Measurements from ENCODE around the gene PFDN1.
"Not testable (repeated sequence)": the region's sequence is repeated elsewhere in the genome, so short reads cannot be mapped to it uniquely, and the experiment has no call there.

Gene PFDN1, protein sequence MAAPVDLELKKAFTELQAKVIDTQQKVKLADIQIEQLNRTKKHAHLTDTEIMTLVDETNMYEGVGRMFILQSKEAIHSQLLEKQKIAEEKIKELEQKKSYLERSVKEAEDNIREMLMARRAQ

DNA sequence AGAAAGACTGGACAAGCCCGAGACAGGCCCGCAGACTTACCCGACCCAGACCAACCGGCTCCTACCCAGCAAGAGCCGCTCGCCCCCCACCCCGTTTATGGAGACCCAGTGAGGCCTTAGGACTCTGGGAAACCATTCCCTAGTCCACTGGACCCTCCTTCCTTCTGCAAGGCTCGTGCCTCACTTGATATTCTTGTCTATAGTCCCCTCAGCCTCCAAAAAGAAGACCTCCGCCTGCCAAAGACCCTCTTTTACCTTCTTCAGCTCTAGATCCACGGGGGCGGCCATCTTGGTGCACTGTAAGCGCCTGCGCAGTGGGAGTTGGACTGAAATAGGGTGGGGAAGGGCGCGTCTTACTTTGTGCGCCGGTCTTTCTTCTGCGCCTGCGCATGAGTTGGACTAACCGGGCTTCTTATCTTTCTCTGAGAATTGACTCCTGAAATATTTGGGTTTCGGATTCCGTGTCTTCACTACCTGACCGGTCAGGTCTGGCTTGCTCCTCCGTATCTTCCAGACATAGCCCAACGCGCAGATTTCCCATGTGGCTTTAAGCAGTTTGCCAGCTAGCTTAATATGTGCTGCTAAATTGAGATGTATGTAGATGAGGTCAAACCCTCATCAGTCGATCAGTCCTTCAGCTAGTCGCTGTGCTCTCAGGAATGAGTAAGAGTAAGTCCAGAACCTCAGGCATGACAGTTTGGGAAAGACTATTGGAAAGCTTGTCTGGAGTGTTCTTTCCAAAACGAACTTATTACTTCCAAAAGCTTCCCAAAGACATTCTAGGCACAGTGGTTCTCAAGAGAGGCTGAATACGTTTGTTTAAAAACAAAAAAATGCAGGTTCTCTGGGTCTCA is at the start of gene PFDN1:
Gene PFDN1 (minus strand): TSS at position 316 of the 854 bp plus-strand sequence. CDS start 28 bp downstream, at position 288.
- peak; percentile 97 for DNase-seq (ENCODE audit: low read depth, low spot score)

DNA sequence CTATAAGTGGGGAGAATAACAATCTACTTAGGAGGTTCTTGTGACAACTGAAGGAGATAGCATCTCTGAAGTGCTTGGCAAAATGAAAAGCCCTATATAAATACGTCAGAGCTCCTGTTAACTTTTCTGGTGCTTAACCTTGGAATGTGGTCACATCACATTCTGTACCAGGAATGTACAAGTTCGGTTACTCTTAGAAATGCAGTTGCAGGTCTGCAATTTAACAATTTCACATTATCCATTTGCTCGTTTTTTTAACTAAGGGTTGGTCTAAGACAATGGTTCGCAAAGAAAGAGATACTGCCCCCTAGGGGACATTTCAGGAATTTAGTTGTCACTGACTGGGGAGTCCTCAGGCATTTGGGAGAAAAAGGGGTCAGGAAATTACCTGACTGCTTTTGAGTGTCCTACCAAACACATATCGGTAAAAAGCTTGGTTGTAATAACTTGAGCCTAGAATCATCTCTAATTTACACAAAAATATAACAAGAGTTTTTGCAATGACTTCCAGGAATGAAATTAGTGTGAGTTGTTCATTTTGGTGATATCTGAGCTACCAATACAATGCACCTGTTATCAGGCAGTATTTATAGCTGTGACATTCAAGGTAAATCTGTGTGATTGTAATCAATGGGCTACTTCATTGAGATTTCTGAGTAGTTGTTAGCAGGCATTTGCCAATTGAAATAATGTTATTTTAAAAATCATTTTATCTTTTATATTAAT is 48.9 kb upstream of the PFDN1 start:
- DNase-seq (ENCODE audit: low read depth, low spot score), result peak; percentile 85

DNA sequence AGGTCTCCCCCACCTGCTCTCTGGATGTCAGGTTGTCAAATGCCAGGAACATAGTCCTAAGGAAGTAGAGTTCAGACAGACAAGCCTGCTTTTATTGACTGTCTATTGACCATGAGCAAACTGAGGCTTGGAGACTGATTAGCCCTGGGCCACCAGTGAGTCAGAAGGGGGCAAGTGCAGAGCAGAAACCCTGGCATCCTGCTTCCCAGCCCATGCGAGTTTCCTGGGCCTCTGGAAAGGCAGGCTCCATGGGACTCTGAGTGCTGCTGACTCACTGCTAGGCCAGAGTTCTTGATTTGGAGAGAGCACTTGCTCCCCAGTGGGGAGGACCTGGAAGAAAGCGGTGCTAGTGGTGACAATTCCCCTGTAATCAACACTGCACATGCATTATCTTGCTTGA is 46.3 kb upstream of the PFDN1 start:
- DNase-seq (ENCODE audit: low read depth, low spot score), result no peak

DNA sequence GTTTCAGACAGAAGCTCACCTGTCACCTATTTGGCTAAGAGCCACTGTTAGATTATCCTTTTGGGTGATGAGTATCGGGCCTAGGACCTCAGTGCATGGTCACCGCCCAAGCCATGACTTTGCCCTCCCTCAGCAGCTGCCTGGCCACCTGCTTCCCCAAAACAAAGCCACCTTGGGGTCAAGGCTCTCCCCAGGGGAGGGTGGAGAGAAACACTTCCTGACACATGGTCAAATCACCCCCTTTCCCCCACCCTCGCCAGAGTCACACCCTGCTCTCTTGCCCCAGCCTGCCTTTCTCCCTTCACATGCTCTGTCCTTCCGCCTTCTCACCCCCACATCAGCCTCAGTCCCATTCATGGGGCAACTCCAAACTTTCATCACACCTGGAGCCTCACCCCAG is 45.2 kb upstream of the PFDN1 start:
- no peak for DNase-seq (ENCODE audit: low read depth, low spot score)

DNA sequence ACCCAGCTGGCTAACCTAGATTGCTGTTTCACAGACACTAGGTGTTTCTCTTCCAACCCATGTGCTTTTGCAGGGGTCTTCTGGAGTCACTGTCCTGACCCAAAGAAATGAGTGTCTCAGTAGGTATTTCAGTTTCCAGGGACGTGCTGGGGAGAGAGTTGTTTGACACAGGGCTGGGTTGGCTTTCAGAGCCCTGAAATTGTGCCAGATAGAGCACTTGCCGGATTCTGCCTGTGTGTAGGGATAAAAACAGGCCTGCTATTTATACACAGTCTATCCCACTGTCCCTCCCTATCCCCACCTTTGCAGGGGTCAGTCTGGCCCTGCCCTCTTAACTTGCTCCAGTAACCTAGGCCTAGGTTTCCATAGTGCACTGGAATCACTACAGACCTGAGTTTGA is 44.5 kb upstream of the PFDN1 start:
- DNase-seq (ENCODE audit: low read depth, low spot score), result no peak

DNA sequence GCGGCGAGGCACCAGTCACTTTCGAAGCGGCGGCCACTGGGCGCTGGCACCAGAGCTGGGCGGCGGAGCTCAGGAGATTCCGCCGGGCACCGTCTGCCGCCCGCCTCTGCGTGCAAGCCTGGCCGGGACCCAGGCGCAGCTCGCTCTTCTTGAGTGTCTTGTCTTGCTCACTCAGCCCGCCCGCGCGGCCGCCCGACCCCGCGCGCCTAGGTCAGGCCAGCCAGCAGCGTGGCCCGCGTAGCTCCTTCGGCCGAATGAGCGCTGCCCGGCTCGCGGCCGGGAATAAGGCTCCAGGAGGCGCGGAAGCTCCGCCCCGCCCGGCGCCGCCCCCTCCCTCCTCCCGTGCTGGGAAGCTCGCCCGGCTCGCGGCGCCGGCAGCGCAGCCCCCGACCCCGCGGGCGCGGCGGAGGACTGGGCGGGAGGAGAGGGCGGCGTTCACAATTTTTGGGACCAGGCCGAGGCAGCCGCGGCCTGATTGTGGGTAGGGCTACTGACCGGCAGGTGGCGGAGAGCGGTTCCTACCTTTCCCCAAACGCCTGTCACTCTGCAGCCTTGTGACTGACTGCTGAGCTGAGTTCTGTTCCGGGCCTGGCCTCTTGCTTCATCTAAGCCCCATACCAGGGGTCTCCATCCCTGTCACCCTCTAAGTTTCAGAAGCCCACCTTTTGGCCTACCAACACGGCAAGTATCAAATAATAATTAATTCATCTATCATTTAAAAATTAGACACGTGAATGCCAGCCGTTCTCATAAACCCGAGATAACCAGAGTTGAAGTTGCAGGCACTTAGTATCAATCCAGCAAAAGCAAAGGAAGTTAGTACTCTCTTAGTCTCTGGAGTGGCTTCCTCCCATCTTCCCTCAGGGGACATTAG is 43.7 kb upstream of the PFDN1 start, which contains the start of gene HBEGF:
Gene HBEGF (minus strand): TSS at position 256 of the 874 bp plus-strand sequence. CDS start 275 bp downstream, outside the sequence.
- DNase-seq (ENCODE audit: low read depth, low spot score), result peak; percentile 91

DNA sequence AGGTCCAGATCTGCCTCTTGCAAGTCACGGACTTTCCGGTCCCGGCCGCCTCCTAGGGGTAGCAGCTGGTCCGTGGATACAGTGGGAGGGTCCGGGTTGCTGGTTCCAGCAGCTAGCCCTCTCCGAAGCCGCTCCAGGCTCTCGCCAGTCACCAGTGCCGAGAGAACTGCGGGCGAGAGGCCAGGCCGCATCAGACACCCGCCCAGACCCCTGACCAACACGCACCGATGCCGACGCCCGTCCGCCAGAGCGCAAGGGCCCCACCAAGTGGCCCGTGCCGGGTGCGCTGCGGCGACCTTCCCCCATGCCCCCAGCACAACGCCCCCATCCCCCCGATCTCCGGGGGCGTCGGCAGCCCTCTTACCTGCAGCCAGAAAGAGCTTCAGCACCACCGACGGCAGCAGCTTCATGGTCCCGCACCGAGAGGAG is 43.0 kb upstream of the PFDN1 start:
- DNase-seq (ENCODE audit: low read depth, low spot score), result peak; percentile 89

DNA sequence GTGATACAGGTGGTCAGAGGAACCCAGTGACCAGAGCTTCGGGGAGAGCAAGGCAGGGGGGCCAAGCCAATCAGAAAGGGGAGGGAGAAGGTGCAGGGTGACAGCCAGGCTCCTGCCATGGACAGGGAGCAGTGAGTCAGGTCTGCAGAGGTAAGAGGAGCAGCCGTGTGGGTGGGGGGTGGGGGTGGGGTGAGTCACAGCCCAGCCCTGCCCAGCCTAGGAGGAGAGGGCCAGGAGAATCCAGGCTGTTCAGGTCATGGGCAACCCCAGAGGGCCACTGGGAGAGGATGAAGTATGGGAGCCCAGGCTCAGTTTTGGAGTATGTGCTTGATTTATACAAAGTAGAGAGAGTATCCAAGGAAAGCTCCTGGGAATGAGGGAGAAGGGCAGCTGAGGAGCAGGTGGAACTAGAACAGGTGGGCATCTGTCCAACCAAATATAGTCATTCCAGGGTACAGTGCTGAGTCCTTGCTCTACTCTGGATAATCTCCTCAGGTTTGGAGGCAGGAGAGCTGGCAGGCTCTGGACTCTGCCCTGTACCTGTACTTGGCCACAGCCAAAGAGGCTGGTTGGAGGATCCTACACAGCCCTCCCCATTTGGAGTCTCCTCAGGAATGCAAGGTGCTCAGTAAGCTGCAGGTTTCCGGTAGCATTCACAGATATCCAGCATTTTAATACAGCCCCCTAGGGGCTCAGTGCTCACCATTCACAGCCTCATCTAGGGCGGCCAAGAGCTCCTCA is 42.0 kb upstream of the PFDN1 start:
- peak; percentile 68 for DNase-seq (ENCODE audit: low read depth, low spot score)

DNA sequence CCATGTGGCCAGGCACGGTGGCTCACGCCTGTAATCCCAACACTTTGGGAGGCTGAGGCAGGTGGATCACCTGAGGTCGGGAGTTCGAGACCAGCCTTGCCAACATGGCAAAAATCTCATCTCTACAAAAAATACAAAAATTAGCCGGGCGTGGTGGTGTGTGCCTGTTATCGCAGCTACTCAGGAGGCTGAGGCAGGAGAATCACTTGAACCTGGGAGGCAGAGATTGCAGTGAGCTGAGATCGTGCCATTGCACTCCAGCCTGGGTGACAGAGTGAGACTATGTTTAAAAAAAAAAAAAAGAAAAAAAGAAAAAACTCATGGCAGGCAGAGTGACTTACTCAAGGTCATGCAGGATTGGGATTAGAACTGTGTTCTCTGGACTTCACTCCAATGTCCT is 40.9 kb upstream of the PFDN1 start:
- DNase-seq (ENCODE audit: low read depth, low spot score), result not testable (repeated sequence)

DNA sequence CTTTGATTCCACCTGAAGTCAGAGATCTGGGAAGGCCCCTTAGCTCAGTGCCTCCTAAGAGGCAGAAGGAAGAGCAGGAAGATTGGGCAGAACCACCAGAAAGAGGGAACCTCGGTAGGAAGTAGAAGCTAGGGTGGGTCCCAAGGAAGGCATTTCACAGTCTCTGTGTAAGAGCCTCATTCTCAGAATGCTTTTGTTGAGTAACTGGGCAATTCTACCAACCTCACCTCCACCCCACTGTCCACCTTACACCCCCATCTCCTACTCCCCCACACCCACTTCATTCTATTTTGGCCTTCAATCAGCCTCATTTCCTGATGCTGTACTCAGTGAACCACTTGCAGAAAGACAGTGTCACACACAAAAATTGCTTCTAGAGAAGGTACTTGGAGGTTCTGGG is 40.0 kb upstream of the PFDN1 start:
- DNase-seq (ENCODE audit: low read depth, low spot score), result no peak

DNA sequence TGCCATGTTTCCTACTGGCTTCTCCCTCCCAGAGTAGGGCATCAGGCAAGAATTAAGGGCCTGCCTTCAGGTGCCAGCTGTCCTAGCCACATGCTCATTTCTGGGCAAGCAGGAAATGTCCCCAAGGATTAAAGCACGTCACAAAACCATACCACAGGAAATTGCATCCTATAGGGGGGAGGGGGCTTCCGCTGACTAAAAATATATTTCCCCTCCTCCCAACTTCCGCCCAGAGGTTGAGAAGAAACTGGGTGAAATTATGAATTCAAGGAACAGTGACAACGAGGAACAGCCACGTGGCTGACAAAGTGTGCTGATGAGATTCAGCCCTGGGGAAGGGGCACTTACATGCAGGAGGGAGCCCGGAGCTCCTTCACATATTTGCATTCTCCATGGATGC is 39.4 kb upstream of the PFDN1 start:
- no peak for DNase-seq (ENCODE audit: low read depth, low spot score)

DNA sequence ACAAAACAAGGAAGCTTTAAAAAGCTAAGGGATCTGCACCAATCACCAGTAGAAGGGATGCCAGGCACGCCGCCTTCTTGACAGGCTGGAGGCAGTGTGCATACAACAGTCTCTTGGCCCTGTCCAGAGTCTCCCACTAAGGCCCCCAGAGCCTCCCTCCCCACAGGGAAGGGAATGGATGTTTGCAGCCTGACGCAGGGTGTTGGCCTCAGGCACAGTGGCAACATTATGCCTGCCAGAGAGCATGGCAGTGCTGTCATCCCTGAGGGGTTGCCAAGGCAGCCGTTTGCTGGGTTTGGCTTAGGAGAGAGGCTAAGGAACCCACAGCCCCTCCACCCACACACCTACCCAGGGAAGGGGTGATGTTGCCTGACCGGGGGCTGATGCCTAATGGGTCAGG is 38.7 kb upstream of the PFDN1 start:
- DNase-seq (ENCODE audit: low read depth, low spot score), result peak; percentile 73

DNA sequence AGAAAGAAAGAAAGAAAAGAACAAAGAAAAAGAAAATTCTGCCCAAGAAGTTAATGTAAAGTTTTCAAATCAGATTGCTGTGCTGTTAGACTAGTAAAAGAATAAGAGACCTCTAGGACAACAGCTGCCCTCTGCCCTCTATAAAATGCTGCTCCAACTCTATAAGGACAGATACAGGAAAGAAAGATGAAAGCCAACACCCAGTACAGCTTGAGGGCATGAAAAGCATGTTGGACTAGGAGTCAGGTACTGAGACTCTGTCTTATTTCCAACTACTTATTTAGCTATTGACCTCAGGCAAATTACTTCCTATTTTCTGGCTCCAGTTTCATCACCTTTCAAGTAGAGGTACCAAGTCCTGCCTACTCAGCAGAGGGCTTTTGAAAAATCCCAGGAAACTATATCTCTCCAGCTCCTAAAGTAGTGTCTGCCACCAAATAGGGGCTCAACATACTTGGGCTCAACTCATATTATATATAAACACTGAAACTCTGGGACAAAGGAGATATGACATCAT is 37.8 kb upstream of the PFDN1 start:
- DNase-seq (ENCODE audit: low read depth, low spot score), result no peak

DNA sequence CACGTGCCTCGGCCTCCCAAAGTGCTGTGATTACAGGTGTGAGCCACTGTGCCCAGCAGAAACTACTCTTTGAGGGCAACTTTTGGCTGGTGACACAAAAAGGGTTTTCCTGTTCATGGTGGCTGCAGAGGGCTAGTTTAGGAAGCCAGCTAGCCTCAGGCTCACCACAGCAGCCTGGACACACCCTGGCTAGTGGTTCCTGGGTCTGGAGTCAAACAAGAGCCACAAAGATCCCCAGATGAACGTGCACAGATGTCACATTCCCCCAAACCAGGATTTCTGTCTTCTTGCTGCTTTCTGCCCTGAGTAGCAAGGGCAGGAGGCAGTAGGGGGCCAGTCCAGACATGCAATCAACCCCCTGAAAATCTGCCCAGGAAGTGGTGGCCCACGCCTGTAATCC is 36.7 kb upstream of the PFDN1 start:
- DNase-seq (ENCODE audit: low read depth, low spot score), result no peak

DNA sequence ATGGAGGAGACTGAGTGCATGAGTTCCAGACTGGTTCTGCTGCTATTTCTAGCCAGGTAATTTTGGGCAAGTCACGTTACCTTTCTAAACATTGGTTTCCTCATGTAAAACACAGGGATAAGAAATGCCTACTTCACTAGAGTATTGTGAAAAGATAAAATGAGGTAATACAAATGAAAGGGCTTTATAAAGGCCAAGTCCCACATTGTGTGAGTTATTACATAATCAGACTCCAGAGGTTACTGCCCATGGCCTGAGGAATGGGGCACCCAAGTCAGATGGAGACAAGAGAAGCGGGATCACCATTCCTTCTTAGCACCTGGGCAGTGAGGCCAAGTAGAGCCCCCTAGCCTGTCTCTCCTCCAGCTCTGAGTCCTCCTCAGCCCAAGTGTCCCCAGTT is 36.0 kb upstream of the PFDN1 start:
- no peak for DNase-seq (ENCODE audit: low read depth, low spot score)

DNA sequence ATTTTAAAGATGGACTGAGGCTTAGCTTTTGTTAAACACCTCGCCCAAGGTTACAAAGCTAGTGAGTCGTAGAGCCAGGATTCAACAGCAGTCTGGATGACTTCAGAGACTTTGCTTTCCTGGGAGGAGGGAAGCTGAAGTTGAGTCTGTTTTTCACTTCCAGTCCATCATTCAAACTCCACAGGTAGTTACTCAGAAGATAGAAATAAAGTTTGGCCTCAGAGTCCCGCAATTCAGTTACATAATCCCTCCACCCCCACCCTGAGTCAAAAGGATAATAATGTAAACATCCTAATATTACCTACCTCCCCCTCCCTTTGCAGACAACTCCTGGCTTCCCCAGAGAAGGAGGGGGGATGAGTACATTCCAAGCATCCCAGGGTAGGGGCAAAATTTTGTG is 35.4 kb upstream of the PFDN1 start:
- DNase-seq (ENCODE audit: low read depth, low spot score), result peak; percentile 20

DNA sequence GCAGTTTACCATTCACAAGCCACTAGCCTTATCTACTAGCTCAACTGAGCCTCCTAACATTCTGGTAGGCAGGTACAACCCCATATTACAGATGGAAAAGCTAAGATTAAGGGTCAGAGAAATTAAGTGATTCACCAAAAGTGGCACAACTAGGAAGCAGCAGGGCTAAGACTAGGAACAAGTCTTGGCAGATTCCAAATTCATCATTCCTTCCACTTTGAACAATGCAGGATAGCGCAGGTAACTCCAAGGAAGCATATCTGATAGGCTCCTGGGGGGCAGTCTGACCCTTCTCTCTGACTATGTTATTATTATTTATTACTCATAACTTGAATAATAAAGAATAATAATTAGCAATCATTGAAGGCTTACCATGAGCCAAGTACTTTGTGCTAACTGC is 35.0 kb upstream of the PFDN1 start:
- DNase-seq (ENCODE audit: low read depth, low spot score), result no peak

DNA sequence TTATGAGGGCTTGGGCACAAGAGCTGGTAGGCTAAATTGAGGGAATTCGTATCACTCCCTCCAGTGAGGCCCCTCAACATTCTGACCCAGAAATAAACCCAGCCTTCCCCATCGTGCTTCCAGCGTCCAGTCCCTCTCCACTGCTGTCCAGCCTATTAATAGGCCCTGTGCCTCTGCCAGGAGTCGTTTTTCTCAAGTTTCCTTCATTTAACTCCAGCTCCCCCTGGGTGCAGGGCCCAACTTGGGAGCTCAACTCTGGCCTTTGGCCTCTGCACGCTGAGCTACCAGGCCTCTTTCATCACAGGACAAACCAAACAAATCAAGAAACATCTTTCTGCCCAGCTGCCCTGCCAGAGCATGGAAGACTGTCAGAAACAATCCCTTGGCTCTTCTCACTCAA is 33.5 kb upstream of the PFDN1 start:
- no peak for DNase-seq (ENCODE audit: low read depth, low spot score)

DNA sequence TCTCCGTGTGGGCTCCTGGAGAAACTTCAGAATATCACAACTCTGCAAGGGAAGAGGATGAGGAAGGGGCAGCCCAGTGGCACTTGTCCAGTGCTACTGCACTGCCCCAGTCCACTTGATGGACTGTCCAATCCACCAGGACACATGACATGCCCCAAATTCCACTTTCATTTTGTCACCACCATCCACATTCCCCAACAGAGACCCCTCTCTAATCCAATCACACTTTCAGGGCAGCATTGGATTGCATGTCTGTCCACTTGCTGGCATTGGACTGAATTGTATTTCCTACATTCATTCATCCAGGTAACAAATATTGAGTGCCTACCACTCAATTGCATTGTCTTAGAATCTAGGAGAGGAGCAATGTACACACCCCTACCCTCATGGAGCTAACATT is 28.7 kb upstream of the PFDN1 start:
- no peak for DNase-seq (ENCODE audit: low read depth, low spot score)

DNA sequence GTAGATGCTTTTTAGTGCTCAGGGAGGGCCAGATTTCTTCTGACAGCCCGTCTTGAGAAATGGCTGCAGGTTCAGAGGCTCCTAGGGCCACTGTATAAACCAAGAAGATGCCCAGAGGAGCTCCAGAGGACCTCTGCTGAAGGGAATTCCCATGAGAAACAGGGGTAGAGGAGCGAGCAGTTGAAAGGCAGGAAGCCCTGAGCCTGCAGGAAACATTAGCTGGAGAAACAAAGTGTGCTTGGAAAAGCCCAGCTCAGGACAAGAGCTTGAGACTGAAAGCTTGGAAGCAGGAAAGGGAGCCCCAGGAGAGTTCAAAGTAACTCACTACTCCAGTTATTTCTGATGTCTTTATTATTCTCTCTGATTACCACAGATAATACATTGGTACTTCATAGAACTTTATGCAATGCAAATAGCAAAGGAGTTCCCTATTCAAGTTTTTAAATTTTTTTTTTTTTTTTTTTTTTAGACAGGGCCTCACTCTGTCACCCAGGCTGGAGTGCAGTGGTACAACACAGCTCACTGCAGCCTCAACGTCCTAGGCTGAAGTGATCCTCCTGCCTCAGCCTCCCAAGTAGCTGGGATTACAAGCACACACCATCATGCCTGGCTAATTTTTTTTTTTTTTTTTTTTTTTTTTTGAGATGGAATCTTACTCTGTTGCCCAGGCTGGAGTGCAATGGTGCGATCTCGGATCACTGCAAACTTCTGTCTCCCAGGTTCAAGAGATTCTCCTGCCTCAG is 27.0 kb upstream of the PFDN1 start:
- no peak for DNase-seq (ENCODE audit: low read depth, low spot score)
